Sigmoid colon (tissue), 3 donors: ENCODE measurements around the gene ZBTB39.

Source experiments
- POLR2A ChIP-seq, 2 donors: fragments of 450-650 bp; IDR thresholded peaks; one replicate each; pipeline ENCODE4 v1.6.1; 2016; ENCODE audit warnings: antibody characterized with exemption in 2 of 2, mild to moderate bottlenecking in 2 of 2, moderate library complexity in 2 of 2
- TF ChIP-seq, protein P1 (sequence below), 4 experiments: fragments of 450-650 bp in 3 of 4; fragments of 200-600 bp in 1 of 4; IDR thresholded peaks; one replicate each; pipeline ENCODE4 v1.5.1; 2016 to 2019; ENCODE audit warnings: antibody characterized with exemption in 4 of 4, mild to moderate bottlenecking in 3 of 4, moderate library complexity in 2 of 4

DNA sequence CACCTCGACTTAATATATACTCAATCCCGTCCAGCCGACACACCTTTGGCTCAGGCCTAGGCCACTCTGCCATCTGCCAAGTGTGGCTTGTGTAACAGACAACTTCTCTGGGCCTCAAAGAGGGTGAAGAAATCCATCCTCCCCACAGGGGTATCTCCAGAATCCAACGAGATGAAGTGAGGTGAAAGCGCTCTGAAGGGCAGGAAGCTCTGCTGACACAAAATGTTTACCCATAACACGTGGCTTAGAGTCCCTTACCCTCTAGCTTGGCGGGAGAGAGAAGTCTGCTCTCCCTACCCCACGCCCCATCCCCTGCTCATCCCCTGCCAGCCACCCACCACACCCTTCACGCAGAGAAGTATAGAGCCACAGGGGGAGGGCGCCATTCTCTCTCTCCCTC lies 13.0 kb downstream of the ZBTB39 start:
- TF ChIP-seq, protein P1, sequence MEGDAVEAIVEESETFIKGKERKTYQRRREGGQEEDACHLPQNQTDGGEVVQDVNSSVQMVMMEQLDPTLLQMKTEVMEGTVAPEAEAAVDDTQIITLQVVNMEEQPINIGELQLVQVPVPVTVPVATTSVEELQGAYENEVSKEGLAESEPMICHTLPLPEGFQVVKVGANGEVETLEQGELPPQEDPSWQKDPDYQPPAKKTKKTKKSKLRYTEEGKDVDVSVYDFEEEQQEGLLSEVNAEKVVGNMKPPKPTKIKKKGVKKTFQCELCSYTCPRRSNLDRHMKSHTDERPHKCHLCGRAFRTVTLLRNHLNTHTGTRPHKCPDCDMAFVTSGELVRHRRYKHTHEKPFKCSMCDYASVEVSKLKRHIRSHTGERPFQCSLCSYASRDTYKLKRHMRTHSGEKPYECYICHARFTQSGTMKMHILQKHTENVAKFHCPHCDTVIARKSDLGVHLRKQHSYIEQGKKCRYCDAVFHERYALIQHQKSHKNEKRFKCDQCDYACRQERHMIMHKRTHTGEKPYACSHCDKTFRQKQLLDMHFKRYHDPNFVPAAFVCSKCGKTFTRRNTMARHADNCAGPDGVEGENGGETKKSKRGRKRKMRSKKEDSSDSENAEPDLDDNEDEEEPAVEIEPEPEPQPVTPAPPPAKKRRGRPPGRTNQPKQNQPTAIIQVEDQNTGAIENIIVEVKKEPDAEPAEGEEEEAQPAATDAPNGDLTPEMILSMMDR (IDR thresholded peaks at IDR 0.05) = no peak
- TF ChIP-seq POLR2A (IDR thresholded peaks at IDR 0.05) = no peak
